Gastroesophageal sphincter (tissue), 3 donors: ENCODE data around the gene ABHD2.

ENCODE experiments used
- EP300 ChIP-seq: sonication (generic); formaldehyde crosslinking; IDR thresholded peaks from one replicate; pipeline ENCODE4 v1.6.1; 2017; ENCODE audit warnings: antibody characterized with exemption, mild to moderate bottlenecking
- TF ChIP-seq, protein P1 (sequence below), 4 experiments: fragments of 200-600 bp in 2 of 4; fragments of 450-650 bp in 2 of 4; sonication (generic) in 1 of 4; IDR thresholded peaks; one replicate each; pipeline ENCODE4 v1.5.1; 2017 to 2019; ENCODE audit warnings: antibody characterized with exemption in 4 of 4, mild to moderate bottlenecking in 2 of 4, moderate library complexity in 2 of 4

DNA sequence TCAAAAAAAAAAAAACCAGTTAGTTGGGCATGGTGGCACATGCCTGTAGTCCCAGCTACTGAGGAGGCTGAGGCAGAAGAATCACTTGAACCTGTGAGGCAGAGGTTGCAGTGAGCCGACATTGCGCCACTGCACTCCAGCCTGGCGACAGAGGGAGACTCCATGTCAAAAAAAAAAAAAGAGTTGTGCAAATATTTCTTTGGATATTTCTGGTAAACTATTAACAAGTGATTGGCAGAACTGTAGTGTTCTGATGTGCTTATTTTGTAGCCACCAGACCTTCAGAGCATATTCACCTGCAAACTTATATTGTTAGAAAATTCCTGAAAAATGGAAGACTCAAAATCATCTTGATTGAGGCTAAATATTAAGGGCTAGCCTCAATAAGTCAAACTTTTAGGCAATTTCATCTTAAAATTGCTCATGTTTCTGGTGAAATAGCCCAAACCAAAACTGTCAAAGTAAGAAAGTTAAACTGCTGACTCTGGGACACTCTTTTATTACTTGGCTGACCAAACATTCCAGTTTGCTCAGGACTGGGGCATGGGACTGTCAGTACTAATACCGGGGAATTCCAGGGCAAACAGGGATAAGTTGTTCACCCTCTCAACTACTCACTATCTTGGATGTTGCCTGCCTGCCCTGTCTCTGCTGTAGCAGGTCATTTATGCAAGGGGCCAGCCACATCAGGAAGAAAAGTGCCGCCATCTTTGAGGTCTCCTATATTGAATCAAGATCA is 37.0 kb downstream of the ABHD2 start:
- TF ChIP-seq, protein P1, sequence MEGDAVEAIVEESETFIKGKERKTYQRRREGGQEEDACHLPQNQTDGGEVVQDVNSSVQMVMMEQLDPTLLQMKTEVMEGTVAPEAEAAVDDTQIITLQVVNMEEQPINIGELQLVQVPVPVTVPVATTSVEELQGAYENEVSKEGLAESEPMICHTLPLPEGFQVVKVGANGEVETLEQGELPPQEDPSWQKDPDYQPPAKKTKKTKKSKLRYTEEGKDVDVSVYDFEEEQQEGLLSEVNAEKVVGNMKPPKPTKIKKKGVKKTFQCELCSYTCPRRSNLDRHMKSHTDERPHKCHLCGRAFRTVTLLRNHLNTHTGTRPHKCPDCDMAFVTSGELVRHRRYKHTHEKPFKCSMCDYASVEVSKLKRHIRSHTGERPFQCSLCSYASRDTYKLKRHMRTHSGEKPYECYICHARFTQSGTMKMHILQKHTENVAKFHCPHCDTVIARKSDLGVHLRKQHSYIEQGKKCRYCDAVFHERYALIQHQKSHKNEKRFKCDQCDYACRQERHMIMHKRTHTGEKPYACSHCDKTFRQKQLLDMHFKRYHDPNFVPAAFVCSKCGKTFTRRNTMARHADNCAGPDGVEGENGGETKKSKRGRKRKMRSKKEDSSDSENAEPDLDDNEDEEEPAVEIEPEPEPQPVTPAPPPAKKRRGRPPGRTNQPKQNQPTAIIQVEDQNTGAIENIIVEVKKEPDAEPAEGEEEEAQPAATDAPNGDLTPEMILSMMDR (IDR thresholded peaks at IDR 0.05), result no peak
- no peak for TF ChIP-seq EP300
